ELR (cell line): ENCODE results near the gene LAMTOR4.

Source experiments
- DNase-seq: peaks from one replicate; pipeline ENCODE4 v3.0.0-alpha.2; 2015; ENCODE audit warnings: low read depth

LAMTOR4 gene

GRCh38 chr7:100148559-100149328 lies at the start of gene LAMTOR4:
Gene LAMTOR4, plus strand, starts transcription at chr7:100148918. Its CDS starts 55 bp downstream, at chr7:100148973.
- peak; percentile 99 for DNase-seq

- no peak for DNase-seq
These were observed 49.3 kb upstream of the LAMTOR4 start for GRCh38 chr7:100099452-100099851.

- peak; percentile 95 for DNase-seq
These were observed 48.2 kb upstream of the LAMTOR4 start for GRCh38 chr7:100100420-100101015.

GRCh38 chr7:100101016-100101862 lies 47.5 kb upstream of the LAMTOR4 start, which contains the start of the genes AP4M1 and MCM7:
Gene AP4M1, plus strand, starts transcription at chr7:100101643. Its CDS starts 72 bp downstream, at chr7:100101715.
Gene MCM7, minus strand, starts transcription at chr7:100101397. Its CDS starts 103 bp downstream, at chr7:100101294.
- DNase-seq = peak; percentile 99

GRCh38 chr7:100102950-100103840 lies 45.5 kb upstream of the LAMTOR4 start:
- peak; percentile 99 for DNase-seq

GRCh38 chr7:100105534-100105933 lies 43.2 kb upstream of the LAMTOR4 start:
- DNase-seq = no peak

GRCh38 chr7:100106633-100107032 lies 42.1 kb upstream of the LAMTOR4 start:
- DNase-seq = no peak

GRCh38 chr7:100107125-100107737 lies 41.5 kb upstream of the LAMTOR4 start:
- no peak for DNase-seq

GRCh38 chr7:100107890-100108289 lies 40.8 kb upstream of the LAMTOR4 start:
- DNase-seq = no peak

- DNase-seq = no peak
These were observed 39.1 kb upstream of the LAMTOR4 start for GRCh38 chr7:100109521-100110163.

- no peak for DNase-seq
These were observed 37.6 kb upstream of the LAMTOR4 start for GRCh38 chr7:100111156-100111555.

- DNase-seq = no peak
These were observed 36.8 kb upstream of the LAMTOR4 start for GRCh38 chr7:100111914-100112313.

- DNase-seq = no peak
These were observed 33.7 kb upstream of the LAMTOR4 start for GRCh38 chr7:100115026-100115425.

- DNase-seq = no peak
These were observed 30.2 kb upstream of the LAMTOR4 start for GRCh38 chr7:100118388-100119071.

- DNase-seq = peak; percentile 95
These were observed 29.4 kb upstream of the LAMTOR4 start, which contains the start of the genes CNPY4 and TAF6 for GRCh38 chr7:100119072-100119969. Gene CNPY4, plus strand, starts transcription at chr7:100119634. Its CDS starts 111 bp downstream, at chr7:100119745. Gene TAF6, minus strand, starts transcription at chr7:100119358. Its CDS starts 5,149 bp downstream, at chr7:100114209.

GRCh38 chr7:100119970-100120732 lies 28.6 kb upstream of the LAMTOR4 start:
- peak; percentile 73 for DNase-seq

GRCh38 chr7:100120733-100121036 lies 28.0 kb upstream of the LAMTOR4 start:
- DNase-seq = no peak

- no peak for DNase-seq
These were observed 26.7 kb upstream of the LAMTOR4 start for GRCh38 chr7:100122067-100122466.
